SU-DHL-6 (cell line): ENCODE measurements around the gene STX5.

Source experiments
- H2AFZ ChIP-seq: fragments of 200-600 bp; sonication (generic); 2 replicates; pipeline ENCODE4 v1.6.1; 2014; ENCODE audit warnings: low read depth, mild to moderate bottlenecking, moderate library complexity, mixed read lengths, antibody characterized with exemption, low read length; ENCODE audit not compliant: severe bottlenecking
- H3F3A ChIP-seq: fragments of 200-600 bp; shearing (Covaris generic); 2 replicates; pipeline ENCODE4 v1.6.0; 2016; ENCODE audit warnings: antibody characterized with exemption, mild to moderate bottlenecking; ENCODE audit not compliant: insufficient read depth
- H3K27ac ChIP-seq: fragments of 200-600 bp; sonication (generic); 2 replicates; pipeline ENCODE4 v1.5.1; 2016; ENCODE audit warnings: low read depth, mild to moderate bottlenecking, low read length, moderate library complexity, mixed read lengths
- H3K27me3 ChIP-seq: fragments of 200-600 bp; sonication (generic), shearing (Covaris generic); 2 replicates; pipeline ENCODE4 v1.6.0; 2014; ENCODE audit warnings: mild to moderate bottlenecking, low read length
- H3K36me3 ChIP-seq: fragments of 200-600 bp; sonication (generic); 2 replicates; pipeline ENCODE4 v1.6.1; 2014; ENCODE audit warnings: mild to moderate bottlenecking, low read length, mixed read lengths
- H3K4me2 ChIP-seq: fragments of 300-600, 200-600 bp; shearing (Covaris generic), sonication (generic); 2 replicates; pipeline ENCODE4 v1.6.0; 2014; ENCODE audit warnings: low read length, low read depth, mild to moderate bottlenecking; ENCODE audit not compliant: poor library complexity, severe bottlenecking
- H3K4me3 ChIP-seq: fragments of 200-600 bp; sonication (generic); 2 replicates; pipeline ENCODE4 v1.5.1; 2014; ENCODE audit warnings: antibody characterized with exemption, low read length, mild to moderate bottlenecking, mixed read lengths; ENCODE audit not compliant: insufficient read depth, poor library complexity, severe bottlenecking
- H3K79me2 ChIP-seq: fragments of 200-600 bp; sonication (generic); 2 replicates; pipeline ENCODE4 v1.6.1; 2014; ENCODE audit warnings: mild to moderate bottlenecking, low read length, moderate library complexity; ENCODE audit not compliant: insufficient read depth
- H3K9ac ChIP-seq: fragments of 200-600 bp; sonication (generic); 2 replicates; pipeline ENCODE4 v1.7.0; 2014; ENCODE audit warnings: mild to moderate bottlenecking, low read length
- H3K9me2 ChIP-seq: fragments of 200-600 bp; sonication (generic); replicated peaks from 2 replicates; pipeline ENCODE4 v1.6.1; 2014; ENCODE audit warnings: low read length; ENCODE audit not compliant: insufficient read depth
- H3K9me3 ChIP-seq: fragments of 200-600 bp; sonication (generic); 2 replicates; pipeline ENCODE4 v1.6.1; 2014; ENCODE audit warnings: low read length, mixed read lengths; ENCODE audit not compliant: insufficient read depth
- H4K20me1 ChIP-seq: fragments of 200-600 bp; sonication (generic); 2 replicates; pipeline ENCODE4 v1.6.1; 2014; ENCODE audit warnings: low read depth, mild to moderate bottlenecking, antibody characterized with exemption, low read length, moderate library complexity, mixed read lengths
- EZH2phosphoT487 ChIP-seq: fragments of 200-600 bp; sonication (generic), shearing (Covaris generic); conservative IDR thresholded peaks from 2 replicates; pipeline ENCODE4 v1.6.1; 2018; ENCODE audit warnings: mild to moderate bottlenecking, antibody characterized with exemption, low read length, moderate library complexity, mixed read lengths
- TF ChIP-seq, protein P1 (sequence below): fragments of 200-600 bp; sonication (generic); IDR thresholded peaks from one replicate; pipeline ENCODE4 v1.5.1; 2017; ENCODE audit warnings: antibody characterized with exemption, mild to moderate bottlenecking, low read length, moderate library complexity; ENCODE audit not compliant: insufficient read depth, poor library complexity, severe bottlenecking

The STX5 gene

GRCh38 chr11:62879235-62879978 is 47.6 kb upstream of the STX5 start:
- Histone ChIP-seq H2AFZ (no peak overlapping the region), H3K36me3 (peaks cover 27% of the 10 kb centered on the region), H3K79me2 (peaks cover 41% of the 10 kb centered on the region), H3K4me2 (peak overlapping the region; percentile 93), H3K9me3 (no peaks in the 10 kb centered on the region), H4K20me1 (0 out of 2 replicates have a peak, but pooled peaks cover 2% of the 10 kb centered on the region), H3K27me3 (no peaks in the 10 kb centered on the region), H3K27ac (peak overlapping the region; percentile 84), H3K9me2 (no peaks in the 10 kb centered on the region), H3K9ac (peak overlapping the region; percentile 97; the same call in 1 of the 2 replicates), H3F3A (peaks cover 25% of the 10 kb centered on the region), H3K4me3 (no peak overlapping the region)
- TF ChIP-seq, protein P1, sequence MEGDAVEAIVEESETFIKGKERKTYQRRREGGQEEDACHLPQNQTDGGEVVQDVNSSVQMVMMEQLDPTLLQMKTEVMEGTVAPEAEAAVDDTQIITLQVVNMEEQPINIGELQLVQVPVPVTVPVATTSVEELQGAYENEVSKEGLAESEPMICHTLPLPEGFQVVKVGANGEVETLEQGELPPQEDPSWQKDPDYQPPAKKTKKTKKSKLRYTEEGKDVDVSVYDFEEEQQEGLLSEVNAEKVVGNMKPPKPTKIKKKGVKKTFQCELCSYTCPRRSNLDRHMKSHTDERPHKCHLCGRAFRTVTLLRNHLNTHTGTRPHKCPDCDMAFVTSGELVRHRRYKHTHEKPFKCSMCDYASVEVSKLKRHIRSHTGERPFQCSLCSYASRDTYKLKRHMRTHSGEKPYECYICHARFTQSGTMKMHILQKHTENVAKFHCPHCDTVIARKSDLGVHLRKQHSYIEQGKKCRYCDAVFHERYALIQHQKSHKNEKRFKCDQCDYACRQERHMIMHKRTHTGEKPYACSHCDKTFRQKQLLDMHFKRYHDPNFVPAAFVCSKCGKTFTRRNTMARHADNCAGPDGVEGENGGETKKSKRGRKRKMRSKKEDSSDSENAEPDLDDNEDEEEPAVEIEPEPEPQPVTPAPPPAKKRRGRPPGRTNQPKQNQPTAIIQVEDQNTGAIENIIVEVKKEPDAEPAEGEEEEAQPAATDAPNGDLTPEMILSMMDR, result no peak
- no peak for TF ChIP-seq EZH2phosphoT487

- Histone ChIP-seq H3K36me3 (peaks cover 7% of the 10 kb centered on the region), H3K79me2 (peaks cover 41% of the 10 kb centered on the region), H2AFZ (no peak overlapping the region), H4K20me1 (0 out of 2 replicates have a peak, but pooled peaks cover 4% of the 10 kb centered on the region), H3K4me3 (no peak overlapping the region), H3K9me2 (no peaks in the 10 kb centered on the region), H3K27ac (no peak overlapping the region), H3K9me3 (no peaks in the 10 kb centered on the region), H3F3A (peaks cover 22% of the 10 kb centered on the region), H3K4me2 (no peak overlapping the region), H3K9ac (no peak overlapping the region), H3K27me3 (no peaks in the 10 kb centered on the region)
- TF ChIP-seq, protein P1, result no peak
- no peak for TF ChIP-seq EZH2phosphoT487
Observed at GRCh38 chr11:62876712-62877111, 44.9 kb upstream of the STX5 start.

DNA sequence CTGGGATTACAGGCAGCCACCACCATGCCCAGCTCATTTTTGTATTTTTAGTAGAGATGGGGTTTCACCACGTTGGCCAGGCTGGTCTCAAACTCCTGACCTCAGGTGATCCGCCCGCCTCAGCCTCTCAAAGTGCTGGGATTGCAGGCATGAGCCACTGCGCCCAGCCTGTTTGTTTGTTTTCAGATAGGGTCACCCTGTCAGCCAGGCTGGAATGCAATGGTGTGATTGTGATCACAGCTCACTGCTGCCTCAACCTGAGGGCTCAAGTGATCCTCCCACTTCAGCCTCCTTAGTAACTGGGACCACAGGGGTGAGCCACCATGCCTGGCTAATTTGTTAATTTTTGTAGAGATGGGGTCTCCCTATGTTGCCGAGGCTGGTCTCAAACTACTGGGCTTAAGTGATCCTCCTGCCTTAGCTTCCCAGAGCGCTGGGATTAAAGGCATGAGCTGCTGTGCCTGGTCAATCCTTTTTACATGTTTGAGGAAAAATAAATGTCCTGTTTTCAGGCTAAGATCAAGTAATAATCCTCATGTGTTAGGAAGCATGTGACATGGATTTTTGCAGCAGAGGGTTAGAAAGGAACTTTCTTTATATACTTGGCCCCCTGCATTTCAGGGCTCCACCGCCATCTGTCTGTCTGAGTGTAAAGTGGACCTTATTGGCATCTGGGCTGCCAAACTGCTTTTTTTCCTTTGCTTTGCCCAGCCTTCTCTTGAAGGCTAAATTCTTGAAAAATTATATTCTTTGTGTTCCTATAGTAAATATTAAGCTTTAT is 44.0 kb upstream of the STX5 start:
- Histone ChIP-seq H3K36me3 (peaks cover 5% of the 10 kb centered on the region; the same call in 1 of the 2 replicates), H3K9me3 (no peaks in the 10 kb centered on the region), H3K4me2 (no peak overlapping the region), H2AFZ (no peak overlapping the region), H3K4me3 (no peak overlapping the region), H3K27me3 (no peaks in the 10 kb centered on the region), H3K9ac (no peak overlapping the region), H3F3A (peaks cover 20% of the 10 kb centered on the region), H3K27ac (no peak overlapping the region), H4K20me1 (0 out of 2 replicates have a peak, but pooled peaks cover 4% of the 10 kb centered on the region), H3K9me2 (no peaks in the 10 kb centered on the region), H3K79me2 (peaks cover 41% of the 10 kb centered on the region)
- TF ChIP-seq, protein P1, result no peak
- TF ChIP-seq EZH2phosphoT487, result no peak
